H1 (cell line): ENCODE measurements around the gene ACSF3. TPM values are rescaled to one million over a fixed set of nuclear protein-coding genes. Genes with fewer than 3 reads are reported as not detected.

Experiments
- CTCF ChIA-PET: fragments of 300-600 bp; sonication (Branson Sonifier 250); formaldehyde crosslinking; loops from one replicate; lab custom pipeline; 2021; ENCODE audit not compliant: partially characterized antibody; lab: Charles Lee
- POLR2A ChIA-PET: fragments of 300-600 bp; sonication (Branson Sonifier 250); formaldehyde crosslinking; loops from one replicate; lab custom pipeline; 2021; ENCODE audit warnings: inconsistent platforms; ENCODE audit not compliant: partially characterized antibody; lab: Charles Lee
- DNase-seq, 2 experiments: peaks; one replicate each; pipeline versions ENCODE4 v3.0.0 to v3.0.0-alpha.2; 2010 to 2022; ENCODE audit warnings: low spot score in 2 of 2, low read depth in 1 of 2, mixed read lengths in 1 of 2
- FAIRE-seq: peaks from 2 replicates; lab custom pipeline; 2011; peaks lifted over from hg19 to GRCh38; lab: Jason Lieb, UNC
- H2AFZ ChIP-seq: 2 replicates; pipeline ENCODE4 v1.8.1; 2012; ENCODE audit warnings: low read length, inconsistent platforms
- H2AK5ac ChIP-seq: 2 replicates; pipeline ENCODE4 v1.6.1; 2013; ENCODE audit warnings: low read depth, low read length
- H2BK120ac ChIP-seq: replicated peaks from 2 replicates; pipeline ENCODE3; 2013; ENCODE audit warnings: low read depth, low read length, inconsistent platforms
- H2BK12ac ChIP-seq: 2 replicates; pipeline ENCODE4 v1.6.1; 2013; ENCODE audit warnings: low read depth, low read length
- H2BK15ac ChIP-seq: 2 replicates; pipeline ENCODE4 v1.6.1; 2013; ENCODE audit warnings: low read length
- H2BK20ac ChIP-seq: 2 replicates; pipeline ENCODE4 v1.6.1; 2013; ENCODE audit warnings: low read length
- H2BK5ac ChIP-seq: 2 replicates; pipeline ENCODE4 v1.6.1; 2013; ENCODE audit warnings: low read depth, low read length
- H3K14ac ChIP-seq: 2 replicates; pipeline ENCODE4 v1.6.1; 2013; ENCODE audit warnings: inconsistent platforms; ENCODE audit not compliant: insufficient read length
- H3K18ac ChIP-seq: 2 replicates; pipeline ENCODE4 v1.6.1; 2013; ENCODE audit warnings: low read length; ENCODE audit errors: extremely low read depth
- H3K23ac ChIP-seq: 2 replicates; pipeline ENCODE4 v1.6.1; 2013; ENCODE audit warnings: inconsistent platforms; ENCODE audit not compliant: insufficient read length
- H3K23me2 ChIP-seq: 2 replicates; pipeline ENCODE4 v1.6.1; 2013; ENCODE audit warnings: low read depth, low read length
- H3K27ac ChIP-seq: 2 replicates; pipeline ENCODE4 v1.6.1; 2011; ENCODE audit warnings: low read depth, low read length, inconsistent platforms
- H3K27me3 ChIP-seq, 4 experiments: replicated peaks in 1 of 4; 1 replicate in 1 of 4; 2 replicates in 3 of 4; pipeline versions ENCODE4 v1.6.1 to v1.8.1; 2011 to 2013; ENCODE audit warnings: low read length in 3 of 4, mild to moderate bottlenecking in 3 of 4, inconsistent platforms in 2 of 4, mixed read lengths in 2 of 4, moderate library complexity in 1 of 4; ENCODE audit not compliant: control insufficient read depth in 3 of 4, insufficient read depth in 3 of 4; ENCODE audit errors: extremely low read depth in 1 of 4
- H3K36me3 ChIP-seq, 4 experiments: 2 replicates each; pipeline versions ENCODE4 v1.6.1 to v1.8.1; 2011 to 2013; ENCODE audit warnings: mild to moderate bottlenecking in 4 of 4, low read length in 3 of 4, moderate library complexity in 2 of 4, control low read depth in 1 of 4, inconsistent platforms in 1 of 4; ENCODE audit not compliant: insufficient read depth in 4 of 4, control insufficient read depth in 2 of 4
- H3K4ac ChIP-seq: replicated peaks from 2 replicates; pipeline ENCODE3; 2013; ENCODE audit warnings: low read length, low read depth, mixed read lengths, inconsistent platforms; ENCODE audit not compliant: insufficient read length
- H3K4me1 ChIP-seq, 4 experiments: replicated peaks in 1 of 4; 1 replicate in 1 of 4; 2 replicates in 3 of 4; pipeline versions ENCODE4 v1.6.1 to v1.8.1; 2011 to 2013; ENCODE audit warnings: low read length in 3 of 4, inconsistent platforms in 2 of 4, mixed read lengths in 1 of 4; ENCODE audit not compliant: insufficient read depth in 4 of 4, control insufficient read depth in 3 of 4
- H3K4me2 ChIP-seq, 2 experiments: 2 replicates each; pipeline versions ENCODE4 v1.6.1 to v1.8.1; 2011 to 2013; ENCODE audit warnings: low read depth in 2 of 2, low read length in 2 of 2, control low read depth in 1 of 2, inconsistent platforms in 1 of 2, mild to moderate bottlenecking in 1 of 2; ENCODE audit not compliant: insufficient read depth in 1 of 2
- H3K4me3 ChIP-seq, 4 experiments: fragments of 200-600, 300-600 bp in 1 of 4; sonication (generic), shearing (Covaris generic), sonication (Bioruptor Twin) in 1 of 4; 2 replicates each; pipeline versions ENCODE4 v1.5.1 to v1.8.1; 2011 to 2016; ENCODE audit warnings: low read length in 4 of 4, low read depth in 3 of 4, control low read depth in 2 of 4, inconsistent platforms in 2 of 4, mild to moderate bottlenecking in 2 of 4, mixed read lengths in 1 of 4, moderate library complexity in 1 of 4; ENCODE audit not compliant: insufficient read depth in 2 of 4; ENCODE audit errors: extremely low read depth in 1 of 4
- H3K56ac ChIP-seq: replicated peaks from 2 replicates; pipeline ENCODE3; 2013; ENCODE audit warnings: low read depth, mild to moderate bottlenecking, mixed read lengths, low read length, inconsistent platforms; ENCODE audit not compliant: insufficient read length
- H3K79me1 ChIP-seq: 2 replicates; pipeline ENCODE4 v1.6.1; 2013; ENCODE audit warnings: low read depth, low read length, control low read depth
- H3K79me2 ChIP-seq, 2 experiments: 2 replicates each; pipeline versions ENCODE4 v1.6.1 to v1.8.1; 2012 to 2013; ENCODE audit warnings: low read length in 2 of 2, mild to moderate bottlenecking in 2 of 2, inconsistent platforms in 1 of 2; ENCODE audit not compliant: insufficient read depth in 2 of 2, control insufficient read depth in 1 of 2
- H3K9ac ChIP-seq, 4 experiments: replicated peaks in 1 of 4; 1 replicate in 1 of 4; 2 replicates in 3 of 4; pipeline versions ENCODE4 v1.6.1 to v1.8.1; 2011 to 2013; ENCODE audit warnings: low read depth in 3 of 4, low read length in 3 of 4, control low read depth in 2 of 4, mild to moderate bottlenecking in 2 of 4, moderate library complexity in 2 of 4, inconsistent platforms in 1 of 4; ENCODE audit errors: extremely low read depth in 1 of 4
- H3K9me3 ChIP-seq, 2 experiments: 2 replicates each; pipeline versions ENCODE4 v1.6.1 to v1.8.1; 2012 to 2013; ENCODE audit warnings: mild to moderate bottlenecking in 2 of 2, moderate library complexity in 2 of 2, control low read depth in 1 of 2, inconsistent platforms in 1 of 2, low read depth in 1 of 2, low read length in 1 of 2, mixed read lengths in 1 of 2; ENCODE audit not compliant: insufficient read depth in 2 of 2
- H4K20me1 ChIP-seq, 2 experiments: replicated peaks in 1 of 2; 2 replicates each; pipeline versions ENCODE3 to v1.8.1; 2011 to 2013; ENCODE audit warnings: inconsistent platforms in 2 of 2, low read length in 2 of 2, mild to moderate bottlenecking in 1 of 2; ENCODE audit not compliant: insufficient read depth in 2 of 2, control insufficient read depth in 1 of 2
- H4K5ac ChIP-seq: 2 replicates; pipeline ENCODE4 v1.6.1; 2013; ENCODE audit warnings: low read length, low read depth, mixed read lengths, inconsistent platforms; ENCODE audit not compliant: insufficient read length
- H4K8ac ChIP-seq: 2 replicates; pipeline ENCODE4 v1.8.0; 2013; ENCODE audit warnings: mild to moderate bottlenecking, moderate library complexity, low read length, inconsistent platforms; ENCODE audit not compliant: insufficient read depth; ENCODE audit errors: extremely low read depth
- H4K91ac ChIP-seq: replicated peaks from 2 replicates; pipeline ENCODE3; 2013; ENCODE audit warnings: low read length, mixed read lengths, inconsistent platforms; ENCODE audit not compliant: insufficient read length
- FOSL1 ChIP-seq: IDR thresholded peaks from 2 replicates; pipeline ENCODE4 v1.6.1; 2011; ENCODE audit warnings: mild to moderate bottlenecking, low read depth, low read length, moderate library complexity; ENCODE audit not compliant: insufficient read depth
- SIRT6 ChIP-seq: IDR thresholded peaks from one replicate; pipeline ENCODE4 v1.7.1; 2012; ENCODE audit warnings: low read length, inconsistent platforms
- WGBS, 2 experiments: shearing (Covaris generic) in 1 of 2; methylation state at CpG; one replicate each; pipeline versions ENCODE4 v1.1.6 to v1.1.7; 2013 to 2015; ENCODE audit warnings: low lambda C conversion rate in 2 of 2, mixed read lengths in 2 of 2, inconsistent platforms in 1 of 2, low coverage in 1 of 2, missing lambda C conversion rate in 1 of 2; ENCODE audit not compliant: insufficient replicate concordance in 2 of 2, insufficient coverage in 1 of 2, insufficient read length in 1 of 2; ENCODE audit errors: extremely low coverage in 1 of 2, missing lambda C conversion rate in 1 of 2; 5-methylcytosine and 5-hydroxymethylcytosine counted together
- polyA plus RNA-seq, 7 experiments: library from polyadenylated mRNA; depleted of rRNA in 3 of 7; stranded (reverse) in 5 of 7; unstranded in 2 of 7; fragments of >200 nt in 5 of 7; fragments of 200-250 nt in 2 of 7; gene quantifications; 1 replicate in 5 of 7; 2 replicates in 1 of 7; 4 replicates in 1 of 7; pipeline versions ENCODE4 v1.2.1 to v1.2.3, GENCODE V29; 2011 to 2013; ENCODE audit warnings: missing spikeins in 2 of 7, mixed read lengths in 2 of 7
- total RNA-seq: library from RNA; stranded (reverse); fragmentation: NEBNext Ultra II Directional; extraction: Animal tissue kit (Norgen Biotek cat#: 25700); gene quantifications from 2 replicates; pipeline ENCODE4 v1.2.1, GENCODE V29; 2021
- TF ChIP-seq, protein P1 (sequence below): IDR thresholded peaks from 2 replicates; pipeline ENCODE4 v1.6.1; 2012; ENCODE audit warnings: inconsistent platforms

Gene ACSF3
- total and polyA plus RNA-seq, 2 of the 8 experiments (the other 6 are each of a cell fraction or from before 2014, with no cell fraction given): 15.6 to 22.9 TPM

DNA sequence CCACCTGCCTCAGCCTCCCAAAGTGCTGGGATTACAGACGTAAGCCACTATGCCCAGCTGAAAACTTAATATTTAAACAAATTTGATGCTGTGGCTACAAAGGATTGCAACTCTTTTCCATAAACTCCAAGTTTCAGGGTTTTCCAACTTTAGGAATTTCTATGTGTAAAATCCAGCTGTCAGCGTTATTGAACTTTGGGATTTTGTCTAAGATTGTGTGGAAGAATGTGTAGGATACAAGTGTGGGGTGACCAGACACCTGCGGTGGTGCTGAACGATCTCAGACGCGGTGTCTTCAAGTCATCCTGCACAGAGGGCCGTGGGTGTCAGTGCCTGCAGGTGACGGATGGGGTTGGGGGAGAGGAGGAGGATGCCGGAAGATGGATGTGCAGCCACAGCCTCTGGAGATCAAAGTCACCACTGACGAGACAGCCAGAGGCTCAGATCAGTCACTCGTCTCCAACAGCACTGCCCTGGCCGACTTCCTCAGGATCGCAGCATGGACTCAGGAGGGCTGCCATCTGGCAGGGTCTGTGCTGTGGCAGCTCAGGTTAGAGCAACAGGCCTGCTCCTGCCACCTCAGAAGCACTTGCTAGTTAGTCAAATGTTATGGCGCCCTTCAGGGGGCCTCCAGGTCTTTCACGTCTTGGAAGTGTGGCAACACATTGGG lies 13.0 kb downstream of the ACSF3 start:
- DNase-seq: no peak
- no peak overlapping the region for H3K23ac ChIP-seq
- H3K36me3 ChIP-seq: peaks cover 0 to 13% (median 7%) of the 10 kb centered on the region in 4 experiments; a peak in 6 of 8 replicates
- no peak overlapping the region for H4K91ac ChIP-seq
- WGBS, 2 experiments: 86% methylated on average over 15 of the region's 15 CpGs; no CpG with 5 or more reads in 1 of the 2 experiments
- no peaks in the 10 kb centered on the region for H3K27me3 ChIP-seq
- H3K79me2 ChIP-seq: no peaks in the 10 kb centered on the region; a peak in 1 of 4 replicates
- no peak overlapping the region for H2AK5ac ChIP-seq
- no peaks in the 10 kb centered on the region for H3K4me1 ChIP-seq
- no peak overlapping the region for H2BK20ac ChIP-seq
- H3K4me2 ChIP-seq: no peak overlapping the region
- FAIRE-seq: no peak
- H4K20me1 ChIP-seq: peaks cover 2 to 9% of the 10 kb centered on the region in 2 experiments
- no peak overlapping the region for H3K4ac ChIP-seq
- H3K23me2 ChIP-seq: no peaks in the 10 kb centered on the region
- no peak overlapping the region for H2BK15ac ChIP-seq
- H3K56ac ChIP-seq: no peak overlapping the region
- H2BK120ac ChIP-seq: no peak overlapping the region
- H3K9me3 ChIP-seq: no peaks in the 10 kb centered on the region
- POLR2A ChIA-PET: interaction anchor here (0.7 kb wide), 1 partner anchor 188 kb away, joined by 4 read pairs; no protein-coding TSS in a partner anchor
- no peak overlapping the region for H2AFZ ChIP-seq
- CTCF ChIA-PET: interaction anchor here (0.6 kb wide), 1 partner anchor 295 kb away, joined by 3 read pairs; no protein-coding TSS in a partner anchor
- no peak overlapping the region for H3K4me3 ChIP-seq
- H4K8ac ChIP-seq: no peak overlapping the region
- peaks cover 4% of the 10 kb centered on the region; the same call in 1 of the 2 replicates for H3K79me1 ChIP-seq
- no peak overlapping the region for H4K5ac ChIP-seq
- H3K18ac ChIP-seq: no peak overlapping the region
- H2BK5ac ChIP-seq: no peak overlapping the region
- TF ChIP-seq, protein P1, sequence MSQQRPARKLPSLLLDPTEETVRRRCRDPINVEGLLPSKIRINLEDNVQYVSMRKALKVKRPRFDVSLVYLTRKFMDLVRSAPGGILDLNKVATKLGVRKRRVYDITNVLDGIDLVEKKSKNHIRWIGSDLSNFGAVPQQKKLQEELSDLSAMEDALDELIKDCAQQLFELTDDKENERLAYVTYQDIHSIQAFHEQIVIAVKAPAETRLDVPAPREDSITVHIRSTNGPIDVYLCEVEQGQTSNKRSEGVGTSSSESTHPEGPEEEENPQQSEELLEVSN: no peak
- TF ChIP-seq FOSL1 (no peak), SIRT6 (no peak)
- H3K14ac ChIP-seq: no peak overlapping the region
- H3K27ac ChIP-seq: no peak overlapping the region
- H3K9ac ChIP-seq: no peak overlapping the region
- no peak overlapping the region for H2BK12ac ChIP-seq
